GM21526 (cell line): ENCODE measurements around the gene SYCE3.
"Not testable (repeated sequence)": the region's sequence is repeated elsewhere in the genome, so short reads cannot be mapped to it uniquely, and the experiment has no call there.

Experiments
- ATAC-seq: cut with Tn5 transposase; IDR thresholded peaks from one replicate; pipeline ENCODE4 v1.9.1; 2021; ENCODE audit warnings: moderate library complexity; ENCODE audit not compliant: unreplicated experiment, low FRiP score

SYCE3 gene

GRCh38 chr22:50551160-50551752 is 11.5 kb downstream of the SYCE3 start:
- no peak for ATAC-seq

- no peak for ATAC-seq
These were observed 12.3 kb downstream of the SYCE3 start for GRCh38 chr22:50550395-50550794.

- ATAC-seq: no peak
These were observed 13.6 kb downstream of the SYCE3 start for GRCh38 chr22:50548921-50549790.

- no peak for ATAC-seq
These were observed 14.4 kb downstream of the SYCE3 start for GRCh38 chr22:50548040-50548920.

- no peak for ATAC-seq
These were observed 15.3 kb downstream of the SYCE3 start for GRCh38 chr22:50547263-50547985.

- ATAC-seq: no peak
These were observed 16.1 kb downstream of the SYCE3 start for GRCh38 chr22:50546326-50547262.

GRCh38 chr22:50545522-50546325 is 17.0 kb downstream of the SYCE3 start, which contains the start of gene KLHDC7B:
TSS of gene KLHDC7B (plus strand) at chr22:50545899. CDS start at chr22:50546244, 345 bp downstream.
- no peak for ATAC-seq

- no peak for ATAC-seq
These were observed 17.9 kb downstream of the SYCE3 start for GRCh38 chr22:50544746-50545253.

GRCh38 chr22:50544078-50544745 is 18.5 kb downstream of the SYCE3 start:
- no peak for ATAC-seq

GRCh38 chr22:50542416-50542927 is 20.2 kb downstream of the SYCE3 start:
- no peak for ATAC-seq

- not testable (repeated sequence) for ATAC-seq
These were observed 21.1 kb downstream of the SYCE3 start for GRCh38 chr22:50541667-50542026.

- no peak for ATAC-seq
These were observed 22.3 kb downstream of the SYCE3 start for GRCh38 chr22:50540381-50540780.

- ATAC-seq: no peak
These were observed 25.0 kb downstream of the SYCE3 start for GRCh38 chr22:50537765-50538164.

GRCh38 chr22:50536226-50536625 is 26.5 kb downstream of the SYCE3 start:
- no peak for ATAC-seq

- no peak for ATAC-seq
These were observed 27.6 kb downstream of the SYCE3 start for GRCh38 chr22:50535113-50535512.

- not testable (repeated sequence) for ATAC-seq
These were observed 28.6 kb downstream of the SYCE3 start for GRCh38 chr22:50533856-50534711.
